HUES48 (cell line): ENCODE results near the gene PRKG1.

Experiments
- H3K27ac ChIP-seq: one replicate; pipeline ENCODE4 v1.7.0; 2013; ENCODE audit warnings: low read depth, low read length, inconsistent platforms
- H3K27me3 ChIP-seq: 2 replicates; pipeline ENCODE4 v1.6.1; 2013; ENCODE audit warnings: mild to moderate bottlenecking, low read length; ENCODE audit not compliant: control insufficient read depth, insufficient read depth
- H3K36me3 ChIP-seq: 2 replicates; pipeline ENCODE4 v1.6.1; 2013; ENCODE audit warnings: low read length; ENCODE audit not compliant: control insufficient read depth, insufficient read depth
- H3K4me1 ChIP-seq: 2 replicates; pipeline ENCODE4 v1.6.1; 2013; ENCODE audit warnings: mild to moderate bottlenecking, low read length; ENCODE audit not compliant: control insufficient read depth, insufficient read depth
- H3K4me3 ChIP-seq: 2 replicates; pipeline ENCODE4 v1.5.1; 2013; ENCODE audit warnings: mild to moderate bottlenecking, low read depth, low read length
- H3K9ac ChIP-seq: 2 replicates; pipeline ENCODE4 v1.6.1; 2013; ENCODE audit warnings: mild to moderate bottlenecking, low read depth, low read length, moderate library complexity
- H3K9me3 ChIP-seq: 2 replicates; pipeline ENCODE4 v1.6.1; 2013; ENCODE audit warnings: low read length; ENCODE audit not compliant: control insufficient read depth, insufficient read depth

The PRKG1 gene

DNA sequence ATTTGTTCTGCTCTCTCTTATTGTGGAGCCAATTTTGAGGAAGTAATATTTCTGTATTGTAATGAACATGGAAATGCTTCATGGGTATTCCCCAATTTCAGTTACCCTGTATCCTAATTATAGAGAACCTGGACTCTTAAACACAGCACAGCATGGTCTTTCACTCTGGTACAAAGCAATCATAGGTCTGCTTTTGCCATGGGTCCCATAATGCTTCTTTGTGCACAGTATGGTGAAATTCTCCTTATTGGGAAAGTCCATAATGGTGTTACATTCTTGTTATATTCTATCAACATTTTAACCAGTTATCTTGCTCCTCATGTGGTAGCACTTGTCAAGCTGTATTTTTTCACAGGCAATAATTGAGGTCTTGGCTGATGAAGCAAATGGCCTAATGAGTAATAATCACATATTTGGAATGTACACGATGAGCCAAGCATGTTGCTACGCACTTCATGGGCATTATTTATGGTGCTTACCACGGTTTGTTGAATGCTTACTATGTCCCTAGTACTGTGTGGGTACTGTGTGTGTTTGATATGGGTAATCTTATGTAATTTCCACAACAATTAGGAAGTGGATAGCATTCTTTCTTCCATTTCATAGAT, 42.9 kb downstream of the PRKG1 start:
- Histone ChIP-seq H3K9me3 (no peaks in the 10 kb centered on the region), H3K27me3 (no peaks in the 10 kb centered on the region; the same call in 1 of the 2 replicates), H3K9ac (no peak overlapping the region), H3K4me1 (peaks cover 8% of the 10 kb centered on the region; the same call in 1 of the 2 replicates), H3K4me3 (no peak overlapping the region), H3K27ac (no peak overlapping the region), H3K36me3 (no peaks in the 10 kb centered on the region)

DNA sequence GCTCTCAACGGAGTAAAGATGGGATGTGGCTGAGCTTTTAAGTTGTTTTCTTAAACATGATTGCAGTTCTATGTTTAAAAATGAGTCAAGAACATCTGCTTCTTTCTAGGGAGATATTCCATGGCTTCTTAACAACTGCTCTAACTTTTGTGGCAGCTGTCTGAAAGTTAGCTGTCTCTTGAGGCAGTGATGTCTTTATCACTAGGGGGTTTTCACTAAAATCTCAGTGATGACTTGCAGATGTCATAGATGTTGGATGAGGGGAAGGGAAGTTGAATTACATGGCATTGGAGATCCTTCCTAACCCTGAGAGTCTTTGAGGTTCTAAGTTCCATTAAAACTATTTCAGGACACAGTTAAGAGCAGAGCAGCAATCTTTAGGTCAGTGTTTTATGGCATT, 43.5 kb downstream of the PRKG1 start:
- Histone ChIP-seq H3K4me3 (no peak overlapping the region), H3K9me3 (no peaks in the 10 kb centered on the region), H3K4me1 (peaks cover 8% of the 10 kb centered on the region; the same call in 1 of the 2 replicates), H3K36me3 (no peaks in the 10 kb centered on the region), H3K27me3 (no peaks in the 10 kb centered on the region; the same call in 1 of the 2 replicates), H3K9ac (no peak overlapping the region), H3K27ac (no peak overlapping the region)

DNA sequence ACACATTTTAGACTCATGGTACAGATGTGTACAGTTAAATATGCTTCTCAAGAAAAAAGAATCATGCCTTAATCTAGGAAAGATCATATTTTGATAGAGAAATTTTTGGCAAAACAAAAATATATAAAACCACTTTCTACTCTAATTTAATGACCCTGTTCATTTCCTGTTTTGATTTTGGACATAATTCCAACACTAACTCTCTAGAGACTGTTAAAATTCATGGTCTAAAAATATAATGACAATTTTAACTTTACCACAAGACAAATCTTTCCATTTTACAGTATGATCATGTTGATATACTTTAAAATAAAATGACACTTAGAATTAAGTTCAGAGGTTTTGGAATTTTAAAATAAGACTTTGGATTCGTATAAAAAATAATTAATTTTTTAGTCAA, 45.2 kb downstream of the PRKG1 start:
- no peaks in the 10 kb centered on the region for H3K9me3 ChIP-seq
- H3K4me1 ChIP-seq, result peaks cover 8% of the 10 kb centered on the region; the same call in 1 of the 2 replicates
- H3K27ac ChIP-seq, result no peak overlapping the region
- no peaks in the 10 kb centered on the region for H3K36me3 ChIP-seq
- H3K9ac ChIP-seq, result no peak overlapping the region
- H3K27me3 ChIP-seq, result no peaks in the 10 kb centered on the region; the same call in 1 of the 2 replicates
- no peak overlapping the region for H3K4me3 ChIP-seq

DNA sequence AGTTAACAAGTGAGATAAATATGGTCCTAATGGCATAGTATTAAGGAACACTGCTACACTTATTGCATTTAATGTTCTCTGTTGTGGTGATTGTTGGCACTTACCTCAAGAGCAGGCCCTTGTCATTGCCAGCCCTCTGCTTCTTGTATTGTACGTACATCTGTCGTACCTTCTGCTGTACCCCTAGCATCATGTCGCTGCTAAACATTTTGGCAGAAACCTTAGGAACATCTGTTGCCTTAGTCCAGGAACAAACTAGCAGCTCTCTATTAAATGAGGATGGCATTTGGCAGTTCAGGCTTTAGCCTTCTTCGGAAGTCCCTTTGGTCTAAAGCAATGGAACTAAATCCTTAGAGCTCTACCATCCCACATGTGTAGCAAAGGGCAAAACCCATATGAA, 47.6 kb downstream of the PRKG1 start:
- no peak overlapping the region for H3K9ac ChIP-seq
- H3K4me3 ChIP-seq, result no peak overlapping the region
- H3K27ac ChIP-seq, result no peak overlapping the region
- no peaks in the 10 kb centered on the region; the same call in 1 of the 2 replicates for H3K27me3 ChIP-seq
- H3K4me1 ChIP-seq, result no peaks in the 10 kb centered on the region; the same call in 1 of the 2 replicates
- no peaks in the 10 kb centered on the region for H3K9me3 ChIP-seq
- no peaks in the 10 kb centered on the region for H3K36me3 ChIP-seq

DNA sequence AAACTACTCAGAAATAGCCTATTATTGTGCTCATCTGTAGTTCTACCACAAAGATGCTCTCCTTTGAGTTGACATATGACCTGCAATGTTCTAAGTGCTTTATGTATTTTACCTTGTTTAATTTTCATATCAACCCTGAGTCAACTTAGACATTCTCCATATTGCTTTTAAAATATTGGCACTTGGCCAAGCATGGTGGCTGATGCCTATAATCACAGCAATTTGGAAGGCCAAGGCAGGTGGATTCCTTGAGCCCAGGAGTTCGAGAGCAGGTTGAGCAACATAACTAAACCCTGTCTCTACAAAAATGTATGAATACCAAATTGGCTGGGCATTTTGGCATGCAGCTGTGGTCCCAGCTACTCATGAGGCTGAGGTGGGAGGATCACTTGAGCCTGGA, 50.6 kb downstream of the PRKG1 start:
- Histone ChIP-seq H3K4me3 (no peak overlapping the region), H3K9ac (no peak overlapping the region), H3K36me3 (no peaks in the 10 kb centered on the region), H3K27me3 (no peaks in the 10 kb centered on the region), H3K27ac (no peak overlapping the region), H3K9me3 (no peaks in the 10 kb centered on the region), H3K4me1 (no peaks in the 10 kb centered on the region; the same call in 1 of the 2 replicates)

DNA sequence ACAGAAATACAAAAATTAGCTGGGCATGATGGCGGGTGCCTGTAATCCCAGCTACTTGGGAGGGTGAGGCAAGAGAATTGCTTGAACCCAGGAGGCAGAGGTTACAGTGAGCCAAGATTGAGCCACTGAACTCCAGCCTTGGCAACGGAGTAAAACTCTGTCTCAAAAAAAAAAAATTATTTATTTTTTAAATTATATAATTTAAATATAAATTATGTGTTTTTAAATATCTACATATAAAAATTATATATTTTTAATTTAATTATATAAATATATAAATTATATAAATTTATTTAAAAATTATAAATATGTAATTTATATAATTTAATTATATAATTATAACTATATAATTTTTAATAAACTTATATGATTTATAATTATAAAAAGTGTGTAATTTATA, 51.2 kb downstream of the PRKG1 start:
- H3K27ac ChIP-seq, result no peak overlapping the region
- H3K36me3 ChIP-seq, result no peaks in the 10 kb centered on the region
- no peak overlapping the region for H3K4me3 ChIP-seq
- H3K9ac ChIP-seq, result no peak overlapping the region
- no peaks in the 10 kb centered on the region; the same call in 1 of the 2 replicates for H3K4me1 ChIP-seq
- no peaks in the 10 kb centered on the region for H3K9me3 ChIP-seq
- no peaks in the 10 kb centered on the region for H3K27me3 ChIP-seq

DNA sequence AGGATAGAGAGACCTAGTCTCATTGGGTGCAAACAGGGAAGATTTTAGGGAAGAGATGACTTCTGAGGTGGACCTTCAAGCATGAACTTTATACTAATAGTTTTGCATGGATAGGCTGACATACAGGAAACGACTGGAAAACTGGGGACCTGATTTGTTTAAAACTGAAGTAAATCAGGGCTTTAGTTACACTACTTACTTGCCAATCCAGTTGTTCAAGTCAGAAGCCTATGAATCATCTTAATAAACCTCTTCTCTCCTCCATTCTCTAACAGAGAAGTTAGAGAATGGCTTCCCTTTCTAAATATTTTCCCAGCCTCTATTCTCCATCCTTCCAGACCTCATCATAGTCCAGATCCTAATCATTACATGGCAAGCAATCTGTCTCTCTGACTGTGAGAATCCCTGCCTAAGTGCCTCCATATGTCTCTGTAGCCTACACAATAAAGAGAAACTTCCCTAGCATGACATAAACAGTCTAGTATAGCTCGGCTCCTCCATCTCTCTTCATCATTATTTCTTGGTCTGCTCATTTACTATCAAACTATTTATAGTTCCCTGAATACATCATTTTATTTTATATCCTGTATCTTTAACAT, 55.8 kb downstream of the PRKG1 start:
- Histone ChIP-seq H3K4me1 (no peaks in the 10 kb centered on the region), H3K4me3 (no peak overlapping the region), H3K27me3 (no peaks in the 10 kb centered on the region)

DNA sequence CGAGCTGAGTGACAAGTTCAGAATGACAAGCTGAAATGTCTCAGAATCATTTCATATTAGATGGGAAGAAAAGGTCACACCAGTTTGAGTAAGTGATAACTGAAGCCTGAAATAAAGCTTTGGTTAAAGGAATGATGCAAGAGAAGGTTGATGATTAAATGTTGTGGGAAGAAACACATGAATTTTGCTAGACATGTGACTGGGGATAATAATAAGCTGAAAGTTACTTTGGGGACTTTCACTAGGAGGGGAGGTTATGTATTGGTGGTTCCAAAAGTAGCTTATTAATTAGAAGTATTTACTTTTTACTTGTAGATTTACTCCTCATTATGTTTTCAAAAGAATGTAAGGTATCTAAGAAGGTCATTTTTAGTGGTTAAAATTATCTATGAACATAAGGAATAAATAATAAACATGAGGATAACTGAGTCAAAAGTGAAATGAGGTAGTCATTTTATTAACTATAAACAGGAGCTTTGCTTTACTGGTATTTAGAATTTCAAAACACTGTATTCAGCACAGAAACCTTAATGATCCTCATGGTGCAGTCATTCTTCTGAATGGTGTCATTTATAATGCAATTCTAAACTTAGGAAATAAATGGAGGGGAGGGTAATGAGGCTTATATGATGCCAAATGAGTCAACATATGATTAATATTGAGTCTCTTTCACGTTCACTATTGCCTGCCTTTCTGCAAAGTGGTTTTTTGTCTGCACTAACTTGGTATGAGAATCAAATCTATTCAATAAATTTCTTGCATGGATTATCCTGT, 63.7 kb downstream of the PRKG1 start:
- no peak overlapping the region for H3K4me3 ChIP-seq
- no peaks in the 10 kb centered on the region for H3K9me3 ChIP-seq
- no peak overlapping the region for H3K9ac ChIP-seq
- no peaks in the 10 kb centered on the region for H3K27me3 ChIP-seq
- H3K27ac ChIP-seq, result no peak overlapping the region
- peaks cover 11% of the 10 kb centered on the region; the same call in 1 of the 2 replicates for H3K4me1 ChIP-seq
- no peaks in the 10 kb centered on the region for H3K36me3 ChIP-seq

More for the DNA sequence above, 55.8 kb downstream of the PRKG1 start:
- Histone ChIP-seq H3K9ac (no peak overlapping the region), H3K9me3 (no peaks in the 10 kb centered on the region), H3K36me3 (no peaks in the 10 kb centered on the region), H3K27ac (no peak overlapping the region)

DNA sequence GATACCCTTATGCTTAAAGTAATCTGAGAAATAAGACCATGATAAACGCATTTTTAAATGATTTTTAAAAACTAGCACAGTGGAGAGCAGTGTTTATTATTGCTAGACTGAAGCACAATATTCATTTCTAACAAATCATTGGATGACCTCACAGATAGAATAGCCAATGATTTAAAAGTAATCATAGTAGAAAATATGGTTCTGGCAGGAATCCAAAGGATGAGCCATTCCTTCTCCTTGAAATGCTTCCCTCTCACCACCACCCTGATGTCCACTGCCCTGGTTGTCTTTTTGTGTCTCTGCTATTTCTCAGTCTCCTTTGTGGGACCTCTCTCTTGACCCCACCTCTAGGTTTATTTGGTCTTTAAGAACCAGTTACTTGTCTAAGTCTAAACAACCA, 64.9 kb downstream of the PRKG1 start:
- peaks cover 11% of the 10 kb centered on the region; the same call in 1 of the 2 replicates for H3K4me1 ChIP-seq

DNA sequence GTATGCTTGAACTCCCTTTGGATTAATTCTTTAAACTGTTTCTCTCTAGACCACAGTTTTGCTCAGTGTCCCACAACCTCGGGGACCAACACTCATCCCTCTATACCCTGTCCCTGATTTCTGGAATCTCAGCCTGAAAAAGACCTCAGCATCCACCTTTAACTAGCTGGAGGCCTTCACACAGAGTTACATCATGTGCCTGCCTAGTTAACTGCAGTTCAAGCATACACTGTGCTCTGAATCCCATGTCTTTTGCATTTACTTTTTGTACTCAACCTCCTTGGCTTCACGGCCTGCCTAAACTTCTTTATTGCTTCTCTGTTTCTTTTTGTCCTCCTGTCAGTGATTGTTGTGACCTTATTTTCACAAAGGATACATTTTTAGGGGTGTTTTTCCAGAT, 66.7 kb downstream of the PRKG1 start:
- no peak overlapping the region for H3K27ac ChIP-seq
- H3K9me3 ChIP-seq, result no peaks in the 10 kb centered on the region
- no peak overlapping the region; the same call in 1 of the 2 replicates for H3K9ac ChIP-seq
- no peaks in the 10 kb centered on the region for H3K27me3 ChIP-seq
- H3K4me3 ChIP-seq, result no peak overlapping the region
- peaks cover 8% of the 10 kb centered on the region; the same call in 1 of the 2 replicates for H3K4me1 ChIP-seq
- H3K36me3 ChIP-seq, result no peaks in the 10 kb centered on the region

More for the DNA sequence above, 64.9 kb downstream of the PRKG1 start:
- Histone ChIP-seq H3K36me3 (no peaks in the 10 kb centered on the region), H3K4me3 (no peak overlapping the region), H3K9ac (no peak overlapping the region), H3K27me3 (no peaks in the 10 kb centered on the region), H3K9me3 (no peaks in the 10 kb centered on the region), H3K27ac (no peak overlapping the region)
